Measurements from ENCODE around the gene VDAC1.

VDAC1 gene

GRCh38 chr5:133924221-133924920, 80.4 kb downstream of the VDAC1 start:
- DNase-seq = no peak

DNA sequence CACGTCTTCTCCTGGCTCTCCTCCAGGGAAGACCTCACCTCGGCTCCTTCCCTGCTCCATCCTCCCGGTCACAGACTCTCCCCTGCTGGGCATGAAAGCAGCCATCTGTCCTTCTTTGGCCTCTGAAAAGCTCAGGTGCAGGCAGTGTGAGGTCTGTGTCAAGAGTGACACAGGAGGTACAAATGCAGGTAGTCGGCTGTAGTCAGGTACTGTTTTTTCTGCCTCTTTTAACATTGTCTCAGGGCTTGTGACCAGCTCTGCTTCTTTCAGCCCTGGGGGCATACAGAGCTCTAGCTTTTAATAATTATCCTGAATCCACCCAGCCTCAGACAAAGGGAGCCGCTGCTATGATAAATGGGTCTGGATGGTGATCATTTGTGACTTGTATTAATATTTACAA, 82.8 kb downstream of the VDAC1 start:
- DNase-seq = no peak

Data from amniotic stem cell (primary cell).